Transverse colon (tissue), 4 donors: Measurements from ENCODE around the gene VAV2. TPM values are rescaled to one million over a fixed set of nuclear protein-coding genes. Genes with fewer than 3 reads are reported as not detected.

Source experiments
- DNase-seq: peaks from one replicate; pipeline ENCODE4 v3.0.0-alpha.2; 2019
- H3K27ac ChIP-seq, 4 donors: fragments of 200-600 bp; sonication (generic); 2 replicates each; pipeline ENCODE4 v1.5.1; 2016 to 2018; ENCODE audit warnings: inconsistent platforms in 4 of 4
- H3K27me3 ChIP-seq: fragments of 200-600 bp; sonication (generic); 2 replicates; pipeline ENCODE4 v1.5.1; 2017; ENCODE audit warnings: inconsistent platforms
- H3K36me3 ChIP-seq, 4 donors: fragments of 200-600 bp; sonication (generic); 2 replicates each; pipeline ENCODE4 v1.5.1; 2017 to 2019; ENCODE audit warnings: inconsistent platforms in 4 of 4
- H3K4me1 ChIP-seq, 4 donors: fragments of 200-600 bp; sonication (generic); 2 replicates each; pipeline ENCODE4 v1.5.1; 2017 to 2020; ENCODE audit warnings: inconsistent platforms in 4 of 4
- H3K4me3 ChIP-seq, 4 donors: fragments of 200-600 bp; sonication (generic); 1 replicate in 1 of 4; 2 replicates in 3 of 4; pipeline versions ENCODE4 v1.5.1 to v1.6.1; 2017 to 2019; ENCODE audit warnings: inconsistent platforms in 4 of 4
- H3K9me3 ChIP-seq, 2 donors: fragments of 200-600 bp; sonication (generic); 2 replicates each; pipeline ENCODE4 v1.5.1; 2017 to 2019; ENCODE audit warnings: inconsistent platforms in 2 of 2
- EP300 ChIP-seq: sonication (generic); formaldehyde crosslinking; IDR thresholded peaks from one replicate; pipeline ENCODE4 v1.6.1; 2017; ENCODE audit warnings: antibody characterized with exemption, low read depth
- POLR2A ChIP-seq: fragments of 450-650 bp; IDR thresholded peaks from one replicate; pipeline ENCODE4 v1.6.1; 2016; ENCODE audit warnings: antibody characterized with exemption, mild to moderate bottlenecking, moderate library complexity
- POLR2AphosphoS5 ChIP-seq, 3 donors: sonication (generic); formaldehyde crosslinking; IDR thresholded peaks; one replicate each; pipeline ENCODE4 v1.6.1; 2016; ENCODE audit warnings: antibody characterized with exemption in 3 of 3
- WGBS, 2 donors: methylation state at CpG; one replicate each; pipeline ENCODE4 v1.1.5; 2018; ENCODE audit warnings: low coverage in 1 of 2; 5-methylcytosine and 5-hydroxymethylcytosine counted together
- in situ Hi-C, 4 donors: fragments of 200-750 bp; cut with MboI; loops; one replicate each; pipeline versions ENCODE4 v1.15.0 to v1.15.1; 2017; ENCODE audit warnings: low sequenced_read_pairs in 3 of 4, low pct_ligation_motif_present in 1 of 4, low pct_unique_long_range_greater_than_20kb in 1 of 4
- intact Hi-C: fragments of 100-400 bp; cut with DNase I; formaldehyde crosslinking; loops from one replicate; pipeline ENCODE4 v1.15.1; 2023; ENCODE audit warnings: low total_unique reads
- total RNA-seq, 4 donors: library from RNA; depleted of rRNA; stranded (reverse); fragments of >200 nt; gene quantifications; one replicate each; pipeline ENCODE4 v1.1.0, GENCODE V29; 2016
- TF ChIP-seq, protein P1 (sequence below), 5 experiments: fragments of 200-600 bp in 3 of 5; fragments of 450-650 bp in 2 of 5; sonication (generic) in 3 of 5; IDR thresholded peaks; 1 replicate in 2 of 5; 2 replicates in 3 of 5; pipeline ENCODE4 v1.5.1; 2016 to 2017; ENCODE audit warnings: antibody characterized with exemption in 5 of 5, inconsistent platforms in 3 of 5, mild to moderate bottlenecking in 2 of 5, moderate library complexity in 1 of 5

The VAV2 gene
- total RNA-seq, 4 donors from 2014 or later = 8.2 to 52.4 (median 24.5) TPM

DNA sequence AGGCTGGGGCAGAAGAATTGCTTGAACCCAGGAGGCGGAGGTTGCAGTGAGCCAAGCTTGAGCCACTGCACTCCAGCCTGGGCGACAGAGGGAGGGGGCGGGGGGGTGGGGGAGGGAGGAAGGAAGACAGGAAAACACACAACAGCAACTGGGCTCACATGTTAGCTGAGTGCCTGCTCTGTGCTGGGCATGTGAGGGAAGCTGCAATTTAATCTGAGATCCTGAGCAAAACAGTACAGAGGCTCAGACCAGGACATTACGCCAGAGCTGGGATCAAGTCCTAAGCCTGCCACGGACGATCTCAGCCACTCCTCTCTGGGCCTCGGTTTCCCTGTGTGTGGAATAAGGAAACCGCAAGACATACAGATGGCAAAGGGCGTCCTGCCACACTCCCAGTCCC lies 119.1 kb downstream of the VAV2 start:
- no peak for DNase-seq
- intact Hi-C loops = no loop called here
- Histone ChIP-seq H3K27ac (no peak overlapping the region), H3K9me3 (no peaks in the 10 kb centered on the region), H3K36me3 (no peaks in the 10 kb centered on the region), H3K27me3 (no peaks in the 10 kb centered on the region), H3K4me1 (no peaks in the 10 kb centered on the region), H3K4me3 (no peak overlapping the region)
- no peak for TF ChIP-seq EP300
- no peak for TF ChIP-seq POLR2AphosphoS5 (IDR thresholded peaks at IDR 0.05)
- no peak for TF ChIP-seq POLR2A
- TF ChIP-seq, protein P1, sequence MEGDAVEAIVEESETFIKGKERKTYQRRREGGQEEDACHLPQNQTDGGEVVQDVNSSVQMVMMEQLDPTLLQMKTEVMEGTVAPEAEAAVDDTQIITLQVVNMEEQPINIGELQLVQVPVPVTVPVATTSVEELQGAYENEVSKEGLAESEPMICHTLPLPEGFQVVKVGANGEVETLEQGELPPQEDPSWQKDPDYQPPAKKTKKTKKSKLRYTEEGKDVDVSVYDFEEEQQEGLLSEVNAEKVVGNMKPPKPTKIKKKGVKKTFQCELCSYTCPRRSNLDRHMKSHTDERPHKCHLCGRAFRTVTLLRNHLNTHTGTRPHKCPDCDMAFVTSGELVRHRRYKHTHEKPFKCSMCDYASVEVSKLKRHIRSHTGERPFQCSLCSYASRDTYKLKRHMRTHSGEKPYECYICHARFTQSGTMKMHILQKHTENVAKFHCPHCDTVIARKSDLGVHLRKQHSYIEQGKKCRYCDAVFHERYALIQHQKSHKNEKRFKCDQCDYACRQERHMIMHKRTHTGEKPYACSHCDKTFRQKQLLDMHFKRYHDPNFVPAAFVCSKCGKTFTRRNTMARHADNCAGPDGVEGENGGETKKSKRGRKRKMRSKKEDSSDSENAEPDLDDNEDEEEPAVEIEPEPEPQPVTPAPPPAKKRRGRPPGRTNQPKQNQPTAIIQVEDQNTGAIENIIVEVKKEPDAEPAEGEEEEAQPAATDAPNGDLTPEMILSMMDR (IDR thresholded peaks at IDR 0.05) = no peak
- 85% methylated on average over 9 of the region's 9 CpGs; no CpG with 5 or more reads in 1 of the 2 donors for WGBS, 2 donors
- in situ Hi-C loops = no loop called here

DNA sequence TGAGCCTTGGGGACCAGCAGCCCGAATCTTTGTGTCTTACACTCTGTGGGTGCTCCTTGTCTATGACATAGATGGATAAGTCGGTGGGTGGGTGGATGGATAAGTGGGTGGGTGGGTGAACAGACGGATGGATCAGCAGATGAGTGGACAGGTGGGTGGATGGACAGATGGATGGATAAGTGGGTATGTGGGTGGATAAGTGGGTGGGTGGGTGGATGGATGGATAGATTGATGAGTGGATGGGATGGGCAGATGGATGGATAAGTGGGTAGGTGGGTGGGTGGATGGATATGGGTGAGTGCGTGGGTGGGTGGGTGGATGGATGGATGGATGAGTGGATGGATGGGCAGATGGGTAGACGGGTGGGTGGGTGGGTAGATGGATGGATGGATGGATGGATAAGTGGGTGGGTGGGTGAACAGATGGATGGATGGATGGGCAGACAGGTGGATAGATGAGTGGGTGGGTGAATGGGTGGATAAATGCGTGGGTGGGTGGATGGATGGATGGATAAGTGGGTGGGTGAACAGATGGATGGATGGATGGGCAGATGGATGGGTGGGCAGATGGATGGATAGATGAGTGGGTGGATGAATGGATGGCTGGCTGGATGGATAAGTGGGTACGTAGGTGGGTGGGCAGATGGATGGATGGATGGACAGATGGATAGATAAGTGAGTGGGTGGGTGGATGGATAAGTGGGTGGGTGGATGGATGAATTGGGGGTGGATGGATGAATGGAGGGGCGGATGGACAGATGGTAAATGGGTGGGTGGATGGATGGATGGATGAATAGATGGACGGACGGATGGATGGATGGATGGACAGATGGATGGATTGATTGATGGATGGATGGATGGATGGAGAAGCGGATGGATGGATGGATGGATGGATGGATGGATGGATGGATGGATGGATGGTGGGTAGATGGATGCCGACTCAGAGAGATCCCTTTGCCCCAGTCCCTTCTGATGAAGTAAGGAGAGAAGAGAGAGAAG lies 121.2 kb downstream of the VAV2 start:
- in situ Hi-C loops = no loop called here

DNA sequence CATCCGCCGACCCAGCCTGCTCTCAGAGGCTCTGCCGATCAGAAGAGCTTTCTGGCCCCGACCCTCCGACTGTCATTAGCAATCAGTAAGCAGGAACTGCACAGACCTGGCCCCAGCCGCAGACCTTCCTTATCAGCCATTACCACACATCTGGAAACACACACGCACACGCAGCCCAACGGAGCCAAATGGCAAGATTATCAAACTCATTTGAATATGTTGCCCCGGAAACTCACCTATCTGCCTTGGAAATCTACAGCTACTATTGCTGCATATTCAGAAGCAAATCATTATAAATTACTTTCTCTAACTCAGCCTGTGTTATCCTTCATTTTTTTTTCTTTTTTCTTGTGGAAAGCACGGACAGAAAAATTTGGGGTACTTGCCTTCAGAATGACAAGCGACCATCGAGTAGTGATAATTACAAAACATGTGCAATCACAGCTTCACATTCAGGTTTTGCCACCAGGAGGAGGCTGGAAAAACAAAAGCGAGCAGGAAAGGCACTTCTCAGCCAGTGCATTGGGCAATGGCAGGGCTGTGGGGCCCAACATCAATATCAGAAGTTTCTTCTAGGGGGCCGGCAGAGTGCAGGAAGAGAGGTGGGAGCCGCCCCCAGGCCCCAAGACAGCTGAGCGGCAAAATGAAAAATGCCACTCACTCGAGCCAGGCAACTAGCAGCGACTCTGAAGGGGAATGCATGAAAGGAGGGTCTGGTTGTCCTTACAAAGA lies 122.3 kb downstream of the VAV2 start:
- in situ Hi-C loops (no loop called here), intact Hi-C loops (no loop called here)
- Histone ChIP-seq H3K27ac (no peak overlapping the region), H3K4me1 (no peaks in the 10 kb centered on the region), H3K36me3 (no peaks in the 10 kb centered on the region), H3K27me3 (no peaks in the 10 kb centered on the region), H3K9me3 (no peaks in the 10 kb centered on the region), H3K4me3 (no peak overlapping the region)
- TF ChIP-seq POLR2A (no peak), POLR2AphosphoS5 (IDR thresholded peaks at IDR 0.05) (no peak), EP300 (no peak)
- TF ChIP-seq, protein P1 (IDR thresholded peaks at IDR 0.05) = no peak
- no peak for DNase-seq
- 78 to 84% methylated on average over 4 to 19 of the region's 19 CpGs for WGBS, 2 donors

More for the DNA sequence above, 121.2 kb downstream of the VAV2 start:
- no peaks in the 10 kb centered on the region for H3K9me3 ChIP-seq
- H3K36me3 ChIP-seq = no peaks in the 10 kb centered on the region
- 88 to 92% methylated on average over 11 to 12 of the region's 12 CpGs for WGBS, 2 donors
- no peak overlapping the region for H3K27ac ChIP-seq
- no peaks in the 10 kb centered on the region for H3K27me3 ChIP-seq
- no peaks in the 10 kb centered on the region for H3K4me1 ChIP-seq
- intact Hi-C loops = no loop called here
- TF ChIP-seq POLR2A (no peak), EP300 (no peak), POLR2AphosphoS5 (IDR thresholded peaks at IDR 0.05) (no peak)
- TF ChIP-seq, protein P1 (IDR thresholded peaks at IDR 0.05) = no peak
- no peak overlapping the region for H3K4me3 ChIP-seq
- DNase-seq = no peak

DNA sequence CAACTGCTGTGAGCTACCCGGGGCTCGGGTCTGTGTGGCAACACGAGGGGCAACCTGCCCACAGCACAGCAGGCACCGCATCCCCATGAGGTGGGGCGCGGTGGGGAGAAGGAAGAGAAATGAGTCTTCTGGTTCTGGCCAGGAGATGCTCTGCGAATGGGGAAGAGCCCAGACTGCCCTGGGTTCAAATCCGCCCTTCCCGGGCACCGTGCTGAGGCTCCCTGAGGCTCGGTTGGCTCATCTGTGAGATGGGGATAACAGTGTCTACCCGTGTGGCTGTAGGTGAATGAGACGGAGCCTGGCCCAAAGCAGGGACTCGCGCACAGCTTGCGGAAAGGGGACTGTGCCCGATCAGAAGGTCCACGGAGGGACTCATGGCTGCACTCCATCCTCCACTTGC lies 123.9 kb downstream of the VAV2 start:
- H3K36me3 ChIP-seq = no peaks in the 10 kb centered on the region
- DNase-seq = no peak
- in situ Hi-C loops (no loop called here), intact Hi-C loops (no loop called here)
- H3K9me3 ChIP-seq = no peaks in the 10 kb centered on the region
- no peaks in the 10 kb centered on the region for H3K27me3 ChIP-seq
- H3K27ac ChIP-seq = no peak overlapping the region
- 96% methylated on average over 18 of the region's 18 CpGs; no CpG with 5 or more reads in 1 of the 2 donors for WGBS, 2 donors
- H3K4me3 ChIP-seq = no peak overlapping the region
- no peak for TF ChIP-seq POLR2AphosphoS5 (IDR thresholded peaks at IDR 0.05)
- TF ChIP-seq, protein P1 (IDR thresholded peaks at IDR 0.05) = no peak
- no peak for TF ChIP-seq EP300
- TF ChIP-seq POLR2A = no peak
- peaks cover 0 to 6% (median 5%) of the 10 kb centered on the region in 4 donors for H3K4me1 ChIP-seq
